GM23338 (cell line): ENCODE results near the gene MAMLD1. TPM values are rescaled to one million over a fixed set of nuclear protein-coding genes. Genes with fewer than 3 reads are reported as not detected.
A peak's percentile ranks its signal among the peaks of the same experiment; 100 is the strongest.

Experiments
- ATAC-seq: fragments of 200-7000 bp; cut with Tn5 transposase; 3 replicates; pipeline ENCODE4 v1.9.1; 2020
- DNase-seq: peaks from one replicate; pipeline ENCODE4 v3.0.0-alpha.2; 2015; ENCODE audit warnings: low spot score
- H2AFZ ChIP-seq: fragments of 200-600 bp; sonication (generic); 2 replicates; pipeline ENCODE4 v1.8.0; 2016; ENCODE audit warnings: antibody characterized with exemption, mild to moderate bottlenecking, moderate library complexity
- H3F3A ChIP-seq: fragments of 200-600 bp; sonication (generic); replicated peaks from 2 replicates; pipeline ENCODE4 v1.8.0; 2017; ENCODE audit warnings: antibody characterized with exemption, mixed run types, low read depth
- H3K27ac ChIP-seq: fragments of 200-600 bp; sonication (generic); 2 replicates; pipeline ENCODE4 v1.6.1; 2016; ENCODE audit warnings: low read depth
- H3K27me3 ChIP-seq: fragments of 200-600 bp; sonication (generic); 2 replicates; pipeline ENCODE4 v1.8.0; 2016; ENCODE audit warnings: mild to moderate bottlenecking, mixed run types, moderate library complexity; ENCODE audit not compliant: insufficient read depth
- H3K36me3 ChIP-seq: fragments of 200-600 bp; sonication (generic); 2 replicates; pipeline ENCODE4 v1.8.0; 2016; ENCODE audit warnings: mild to moderate bottlenecking; ENCODE audit not compliant: insufficient read depth
- H3K4me1 ChIP-seq: fragments of 200-600 bp; sonication (generic); 2 replicates; pipeline ENCODE4 v1.8.0; 2016; ENCODE audit warnings: mild to moderate bottlenecking, moderate library complexity; ENCODE audit not compliant: insufficient read depth
- H3K4me2 ChIP-seq: fragments of 200-600 bp; sonication (generic); 2 replicates; pipeline ENCODE4 v1.7.1; 2017; ENCODE audit warnings: mixed run types
- H3K4me3 ChIP-seq: fragments of 200-600 bp; sonication (generic); 2 replicates; pipeline ENCODE4 v1.6.1; 2016; ENCODE audit warnings: mixed run types
- H3K79me2 ChIP-seq: fragments of 200-600 bp; sonication (generic); replicated peaks from 2 replicates; pipeline ENCODE4 v1.8.0; 2017; ENCODE audit warnings: mild to moderate bottlenecking; ENCODE audit not compliant: insufficient read depth
- H3K9me2 ChIP-seq: fragments of 200-600 bp; sonication (generic); 2 replicates; pipeline ENCODE4 v1.8.0; 2017; ENCODE audit not compliant: insufficient read depth
- H4K20me1 ChIP-seq: fragments of 200-600 bp; sonication (generic); replicated peaks from 2 replicates; pipeline ENCODE4 v1.8.0; 2017; ENCODE audit warnings: mild to moderate bottlenecking; ENCODE audit not compliant: insufficient read depth
- H3K27ac Mint-ChIP-seq: 2 replicates; pipeline ENCODE4 v1.8.0; 2020; ENCODE audit warnings: inconsistent platforms, mild to moderate bottlenecking, moderate library complexity, mixed read lengths
- H3K27me3 Mint-ChIP-seq: 3 replicates; pipeline ENCODE4 v1.8.0; 2022; ENCODE audit warnings: low read depth, mild to moderate bottlenecking, moderate library complexity, mixed read lengths, inconsistent platforms; ENCODE audit not compliant: insufficient read depth, poor library complexity
- H3K36me3 Mint-ChIP-seq: 3 replicates; pipeline ENCODE4 v1.8.0; 2021; ENCODE audit warnings: low read depth, mild to moderate bottlenecking, inconsistent platforms, moderate library complexity, mixed read lengths
- H3K4me1 Mint-ChIP-seq: 3 replicates; pipeline ENCODE4 v1.8.0; 2020; ENCODE audit warnings: mild to moderate bottlenecking, inconsistent platforms, mixed read lengths
- H3K4me3 Mint-ChIP-seq: 3 replicates; pipeline ENCODE4 v1.8.0; 2021; ENCODE audit warnings: moderate library complexity, mild to moderate bottlenecking, inconsistent platforms, mixed read lengths
- H3K9me3 Mint-ChIP-seq: 3 replicates; pipeline ENCODE4 v1.8.0; 2020; ENCODE audit warnings: moderate library complexity, mild to moderate bottlenecking, inconsistent platforms, mixed read lengths
- CREB1 ChIP-seq: fragments of 250-450 bp; sonication (Bioruptor Pico); IDR thresholded peaks from 2 replicates; pipeline ENCODE4 v1.5.0; 2020; ENCODE audit warnings: low read depth, mild to moderate bottlenecking, moderate library complexity
- EZH2 ChIP-seq: fragments of 200-600 bp; sonication (generic); IDR thresholded peaks from one replicate; pipeline ENCODE4 v1.8.0; 2017; ENCODE audit warnings: antibody characterized with exemption, mild to moderate bottlenecking, low read depth; ENCODE audit not compliant: unreplicated experiment
- EZH2phosphoT487 ChIP-seq: fragments of 200-600 bp; sonication (generic); IDR thresholded peaks from one replicate; pipeline ENCODE4 v1.8.1; 2018; ENCODE audit warnings: antibody characterized with exemption; ENCODE audit not compliant: unreplicated experiment
- JUNB ChIP-seq: IDR thresholded peaks from one replicate; pipeline ENCODE4 v1.6.1; 2016; ENCODE audit warnings: antibody characterized with exemption; ENCODE audit not compliant: unreplicated experiment
- STAT1 ChIP-seq: IDR thresholded peaks from one replicate; pipeline ENCODE4 v1.6.1; 2016; ENCODE audit warnings: antibody characterized with exemption; ENCODE audit not compliant: unreplicated experiment
- ZNF114 ChIP-seq: fragments of 250-450 bp; sonication (Bioruptor Pico); IDR thresholded peaks from 2 replicates; pipeline ENCODE4 v1.5.0; 2020; ENCODE audit warnings: mild to moderate bottlenecking, moderate library complexity
- ZNF331 ChIP-seq: fragments of 250-450 bp; sonication (Bioruptor Pico); IDR thresholded peaks from 2 replicates; pipeline ENCODE4 v1.5.0; 2020; ENCODE audit warnings: low read depth, mild to moderate bottlenecking, moderate library complexity
- polyA plus RNA-seq: library from polyadenylated mRNA; unstranded; fragments of >200 nt; fragmentation: Nextera tagmentation; extraction: Ambion mirVana; gene quantifications from 2 replicates; pipeline ENCODE4 v1.2.1, GENCODE V29; 2016
- total RNA-seq: library from RNA; depleted of rRNA; stranded (reverse); fragments of >200 nt; shearing (Covaris generic); gene quantifications from 2 replicates; pipeline ENCODE4 v1.2.3, GENCODE V29; 2014
- TF ChIP-seq, protein P1 (sequence below): fragments of 250-450 bp; sonication (Bioruptor Pico); IDR thresholded peaks from 2 replicates; pipeline ENCODE4 v1.5.0; 2020; ENCODE audit warnings: mild to moderate bottlenecking, moderate library complexity
- TF ChIP-seq, protein P2 (sequence below): IDR thresholded peaks from one replicate; pipeline ENCODE4 v1.6.1; 2018; ENCODE audit warnings: antibody characterized with exemption; ENCODE audit not compliant: unreplicated experiment
- TF ChIP-seq, protein P3 (sequence below), 2 experiments: fragments of 200-600 bp in 1 of 2; sonication (generic) in 1 of 2; conservative IDR thresholded peaks; 2 replicates each; pipeline versions ENCODE4 v1.5.1 to v1.6.1; 2016 to 2017; ENCODE audit warnings: antibody characterized with exemption in 2 of 2, low read depth in 2 of 2, mild to moderate bottlenecking in 2 of 2, moderate library complexity in 1 of 2

The MAMLD1 gene
- total and polyA plus RNA-seq, 2 experiments from 2014 or later = 0.13 to 0.21 TPM

DNA sequence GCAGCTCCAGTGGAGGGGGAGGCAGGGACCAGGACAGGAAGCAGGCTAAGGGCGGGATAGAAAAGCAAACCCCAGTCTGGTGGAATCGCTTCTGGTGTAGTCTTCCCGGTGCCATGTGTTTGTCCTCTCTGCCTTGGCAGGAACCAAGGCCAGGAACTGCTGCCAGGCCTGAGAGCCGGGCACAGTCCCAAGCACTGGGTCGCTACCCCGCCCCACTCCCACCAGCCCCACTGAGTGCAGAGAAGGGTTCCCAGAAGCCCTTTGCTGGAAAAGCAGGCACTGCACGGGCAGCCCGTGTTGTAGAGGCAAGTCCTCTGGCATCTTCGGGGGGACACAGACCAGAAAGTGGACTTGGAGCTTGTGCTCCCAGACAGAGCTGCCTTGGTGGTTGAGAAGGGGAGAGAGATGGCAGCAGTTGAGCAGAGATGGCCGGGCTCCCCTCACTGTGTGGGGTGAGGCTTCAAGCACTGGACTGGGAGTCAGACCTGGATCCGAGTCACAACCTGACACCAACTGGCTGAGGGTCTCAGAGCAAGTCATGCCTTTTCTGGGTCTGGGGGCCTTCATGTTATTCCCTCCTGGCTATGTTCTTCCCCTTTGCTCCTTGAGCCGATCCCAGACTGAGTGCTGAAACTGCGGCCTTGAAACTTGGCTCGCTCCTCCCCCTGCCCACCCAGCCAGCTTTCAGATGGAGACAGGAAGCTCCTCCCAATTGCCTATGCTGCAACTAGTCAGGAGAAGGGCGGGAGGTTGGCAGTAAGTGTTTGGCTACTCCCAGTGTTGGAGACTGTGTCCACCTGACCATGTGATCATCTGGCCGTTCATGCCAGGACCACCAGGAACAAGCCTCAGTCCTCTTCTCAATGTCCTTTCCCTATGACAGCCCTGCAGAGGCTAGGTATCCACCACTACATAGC lies 145.6 kb downstream of the MAMLD1 start:
- H3K27ac ChIP-seq = no peak overlapping the region
- no peak overlapping the region for H2AFZ ChIP-seq
- no peak for TF ChIP-seq ZNF114 (CRISPR knock-in tag)
- TF ChIP-seq, protein P1, sequence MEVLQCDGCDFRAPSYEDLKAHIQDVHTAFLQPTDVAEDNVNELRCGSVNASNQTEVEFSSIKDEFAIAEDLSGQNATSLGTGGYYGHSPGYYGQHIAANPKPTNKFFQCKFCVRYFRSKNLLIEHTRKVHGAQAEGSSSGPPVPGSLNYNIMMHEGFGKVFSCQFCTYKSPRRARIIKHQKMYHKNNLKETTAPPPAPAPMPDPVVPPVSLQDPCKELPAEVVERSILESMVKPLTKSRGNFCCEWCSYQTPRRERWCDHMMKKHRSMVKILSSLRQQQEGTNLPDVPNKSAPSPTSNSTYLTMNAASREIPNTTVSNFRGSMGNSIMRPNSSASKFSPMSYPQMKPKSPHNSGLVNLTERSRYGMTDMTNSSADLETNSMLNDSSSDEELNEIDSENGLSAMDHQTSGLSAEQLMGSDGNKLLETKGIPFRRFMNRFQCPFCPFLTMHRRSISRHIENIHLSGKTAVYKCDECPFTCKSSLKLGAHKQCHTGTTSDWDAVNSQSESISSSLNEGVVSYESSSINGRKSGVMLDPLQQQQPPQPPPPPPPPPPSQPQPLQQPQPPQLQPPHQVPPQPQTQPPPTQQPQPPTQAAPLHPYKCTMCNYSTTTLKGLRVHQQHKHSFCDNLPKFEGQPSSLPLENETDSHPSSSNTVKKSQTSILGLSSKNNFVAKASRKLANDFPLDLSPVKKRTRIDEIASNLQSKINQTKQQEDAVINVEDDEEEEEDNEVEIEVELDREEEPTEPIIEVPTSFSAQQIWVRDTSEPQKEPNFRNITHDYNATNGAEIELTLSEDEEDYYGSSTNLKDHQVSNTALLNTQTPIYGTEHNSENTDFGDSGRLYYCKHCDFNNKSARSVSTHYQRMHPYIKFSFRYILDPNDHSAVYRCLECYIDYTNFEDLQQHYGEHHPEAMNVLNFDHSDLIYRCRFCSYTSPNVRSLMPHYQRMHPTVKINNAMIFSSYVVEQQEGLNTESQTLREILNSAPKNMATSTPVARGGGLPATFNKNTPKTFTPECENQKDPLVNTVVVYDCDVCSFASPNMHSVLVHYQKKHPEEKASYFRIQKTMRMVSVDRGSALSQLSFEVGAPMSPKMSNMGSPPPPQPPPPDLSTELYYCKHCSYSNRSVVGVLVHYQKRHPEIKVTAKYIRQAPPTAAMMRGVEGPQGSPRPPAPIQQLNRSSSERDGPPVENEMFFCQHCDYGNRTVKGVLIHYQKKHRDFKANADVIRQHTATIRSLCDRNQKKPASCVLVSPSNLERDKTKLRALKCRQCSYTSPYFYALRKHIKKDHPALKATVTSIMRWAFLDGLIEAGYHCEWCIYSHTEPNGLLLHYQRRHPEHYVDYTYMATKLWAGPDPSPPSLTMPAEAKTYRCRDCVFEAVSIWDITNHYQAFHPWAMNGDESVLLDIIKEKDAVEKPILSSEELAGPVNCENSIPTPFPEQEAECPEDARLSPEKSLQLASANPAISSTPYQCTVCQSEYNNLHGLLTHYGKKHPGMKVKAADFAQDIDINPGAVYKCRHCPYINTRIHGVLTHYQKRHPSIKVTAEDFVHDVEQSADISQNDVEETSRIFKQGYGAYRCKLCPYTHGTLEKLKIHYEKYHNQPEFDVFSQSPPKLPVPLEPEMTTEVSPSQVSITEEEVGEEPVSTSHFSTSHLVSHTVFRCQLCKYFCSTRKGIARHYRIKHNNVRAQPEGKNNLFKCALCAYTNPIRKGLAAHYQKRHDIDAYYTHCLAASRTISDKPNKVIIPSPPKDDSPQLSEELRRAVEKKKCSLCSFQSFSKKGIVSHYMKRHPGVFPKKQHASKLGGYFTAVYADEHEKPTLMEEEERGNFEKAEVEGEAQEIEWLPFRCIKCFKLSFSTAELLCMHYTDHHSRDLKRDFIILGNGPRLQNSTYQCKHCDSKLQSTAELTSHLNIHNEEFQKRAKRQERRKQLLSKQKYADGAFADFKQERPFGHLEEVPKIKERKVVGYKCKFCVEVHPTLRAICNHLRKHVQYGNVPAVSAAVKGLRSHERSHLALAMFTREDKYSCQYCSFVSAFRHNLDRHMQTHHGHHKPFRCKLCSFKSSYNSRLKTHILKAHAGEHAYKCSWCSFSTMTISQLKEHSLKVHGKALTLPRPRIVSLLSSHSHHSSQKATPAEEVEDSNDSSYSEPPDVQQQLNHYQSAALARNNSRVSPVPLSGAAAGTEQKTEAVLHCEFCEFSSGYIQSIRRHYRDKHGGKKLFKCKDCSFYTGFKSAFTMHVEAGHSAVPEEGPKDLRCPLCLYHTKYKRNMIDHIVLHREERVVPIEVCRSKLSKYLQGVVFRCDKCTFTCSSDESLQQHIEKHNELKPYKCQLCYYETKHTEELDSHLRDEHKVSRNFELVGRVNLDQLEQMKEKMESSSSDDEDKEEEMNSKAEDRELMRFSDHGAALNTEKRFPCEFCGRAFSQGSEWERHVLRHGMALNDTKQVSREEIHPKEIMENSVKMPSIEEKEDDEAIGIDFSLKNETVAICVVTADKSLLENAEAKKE (CRISPR knock-in tag) = no peak
- no peak for TF ChIP-seq JUNB
- TF ChIP-seq CREB1 (CRISPR knock-in tag) = no peak
- TF ChIP-seq EZH2 = no peak
- TF ChIP-seq ZNF331 = no peak
- TF ChIP-seq, protein P2, sequence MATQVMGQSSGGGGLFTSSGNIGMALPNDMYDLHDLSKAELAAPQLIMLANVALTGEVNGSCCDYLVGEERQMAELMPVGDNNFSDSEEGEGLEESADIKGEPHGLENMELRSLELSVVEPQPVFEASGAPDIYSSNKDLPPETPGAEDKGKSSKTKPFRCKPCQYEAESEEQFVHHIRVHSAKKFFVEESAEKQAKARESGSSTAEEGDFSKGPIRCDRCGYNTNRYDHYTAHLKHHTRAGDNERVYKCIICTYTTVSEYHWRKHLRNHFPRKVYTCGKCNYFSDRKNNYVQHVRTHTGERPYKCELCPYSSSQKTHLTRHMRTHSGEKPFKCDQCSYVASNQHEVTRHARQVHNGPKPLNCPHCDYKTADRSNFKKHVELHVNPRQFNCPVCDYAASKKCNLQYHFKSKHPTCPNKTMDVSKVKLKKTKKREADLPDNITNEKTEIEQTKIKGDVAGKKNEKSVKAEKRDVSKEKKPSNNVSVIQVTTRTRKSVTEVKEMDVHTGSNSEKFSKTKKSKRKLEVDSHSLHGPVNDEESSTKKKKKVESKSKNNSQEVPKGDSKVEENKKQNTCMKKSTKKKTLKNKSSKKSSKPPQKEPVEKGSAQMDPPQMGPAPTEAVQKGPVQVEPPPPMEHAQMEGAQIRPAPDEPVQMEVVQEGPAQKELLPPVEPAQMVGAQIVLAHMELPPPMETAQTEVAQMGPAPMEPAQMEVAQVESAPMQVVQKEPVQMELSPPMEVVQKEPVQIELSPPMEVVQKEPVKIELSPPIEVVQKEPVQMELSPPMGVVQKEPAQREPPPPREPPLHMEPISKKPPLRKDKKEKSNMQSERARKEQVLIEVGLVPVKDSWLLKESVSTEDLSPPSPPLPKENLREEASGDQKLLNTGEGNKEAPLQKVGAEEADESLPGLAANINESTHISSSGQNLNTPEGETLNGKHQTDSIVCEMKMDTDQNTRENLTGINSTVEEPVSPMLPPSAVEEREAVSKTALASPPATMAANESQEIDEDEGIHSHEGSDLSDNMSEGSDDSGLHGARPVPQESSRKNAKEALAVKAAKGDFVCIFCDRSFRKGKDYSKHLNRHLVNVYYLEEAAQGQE = no peak
- TF ChIP-seq, protein P3, sequence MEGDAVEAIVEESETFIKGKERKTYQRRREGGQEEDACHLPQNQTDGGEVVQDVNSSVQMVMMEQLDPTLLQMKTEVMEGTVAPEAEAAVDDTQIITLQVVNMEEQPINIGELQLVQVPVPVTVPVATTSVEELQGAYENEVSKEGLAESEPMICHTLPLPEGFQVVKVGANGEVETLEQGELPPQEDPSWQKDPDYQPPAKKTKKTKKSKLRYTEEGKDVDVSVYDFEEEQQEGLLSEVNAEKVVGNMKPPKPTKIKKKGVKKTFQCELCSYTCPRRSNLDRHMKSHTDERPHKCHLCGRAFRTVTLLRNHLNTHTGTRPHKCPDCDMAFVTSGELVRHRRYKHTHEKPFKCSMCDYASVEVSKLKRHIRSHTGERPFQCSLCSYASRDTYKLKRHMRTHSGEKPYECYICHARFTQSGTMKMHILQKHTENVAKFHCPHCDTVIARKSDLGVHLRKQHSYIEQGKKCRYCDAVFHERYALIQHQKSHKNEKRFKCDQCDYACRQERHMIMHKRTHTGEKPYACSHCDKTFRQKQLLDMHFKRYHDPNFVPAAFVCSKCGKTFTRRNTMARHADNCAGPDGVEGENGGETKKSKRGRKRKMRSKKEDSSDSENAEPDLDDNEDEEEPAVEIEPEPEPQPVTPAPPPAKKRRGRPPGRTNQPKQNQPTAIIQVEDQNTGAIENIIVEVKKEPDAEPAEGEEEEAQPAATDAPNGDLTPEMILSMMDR (conservative IDR thresholded peaks at IDR 0.05; ENCODE audit: low read depth in 2 of 2) = no peak
- no peak for TF ChIP-seq EZH2phosphoT487
- no peak for TF ChIP-seq STAT1
- H3K4me1 ChIP-seq = peaks cover 10% of the 10 kb centered on the region; the same call in 1 of the 2 replicates
- Mint-ChIP-seq H3K9me3 (no peaks in the 10 kb centered on the region), H3K4me3 (no peak overlapping the region; the same call in 2 of the 3 replicates), H3K27ac (no peak overlapping the region; the same call in 1 of the 2 replicates), H3K36me3 (no peaks in the 10 kb centered on the region), H3K27me3 (peaks cover 4% of the 10 kb centered on the region), H3K4me1 (peaks cover 47% of the 10 kb centered on the region)
- no peaks in the 10 kb centered on the region for H3K79me2 ChIP-seq
- H3K4me3 ChIP-seq = no peak overlapping the region
- DNase-seq (peak; percentile 48), ATAC-seq (peak; percentile 30)
- H3K36me3 ChIP-seq = no peaks in the 10 kb centered on the region
- no peaks in the 10 kb centered on the region for H3K9me2 ChIP-seq
- no peaks in the 10 kb centered on the region for H3K27me3 ChIP-seq
- H3F3A ChIP-seq = no peaks in the 10 kb centered on the region
- no peaks in the 10 kb centered on the region for H4K20me1 ChIP-seq
- no peak overlapping the region for H3K4me2 ChIP-seq
